ENCODE data around the gene TTC17.

DNA sequence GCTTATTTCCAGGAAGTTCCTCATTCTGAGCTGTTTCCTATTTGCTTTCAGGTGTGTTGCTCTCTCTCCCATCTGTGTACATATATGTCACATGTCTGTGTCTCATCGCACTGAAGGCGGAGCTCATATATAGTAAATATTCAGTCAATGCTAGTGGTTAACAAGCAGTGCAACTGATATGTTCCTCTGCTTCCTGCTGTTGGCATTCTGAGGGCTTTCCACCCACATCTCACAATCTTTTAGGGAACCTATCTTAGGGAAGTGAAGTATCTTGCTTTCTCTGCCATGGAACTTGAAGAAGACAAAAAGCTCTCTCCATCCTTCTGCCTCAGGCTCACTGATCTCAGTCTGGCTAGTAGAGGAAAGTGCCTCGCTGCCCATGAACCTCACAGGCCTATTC, 139.8 kb downstream of the TTC17 start:
- TF ChIP-seq POLR2A (IDR thresholded peaks at IDR 0.05; ENCODE audit: extremely low read depth, insufficient read length) (no peak), MYC (IDR thresholded peaks at IDR 0.05; ENCODE audit: low read depth, low read length) (no peak)
- TF ChIP-seq, protein P1, sequence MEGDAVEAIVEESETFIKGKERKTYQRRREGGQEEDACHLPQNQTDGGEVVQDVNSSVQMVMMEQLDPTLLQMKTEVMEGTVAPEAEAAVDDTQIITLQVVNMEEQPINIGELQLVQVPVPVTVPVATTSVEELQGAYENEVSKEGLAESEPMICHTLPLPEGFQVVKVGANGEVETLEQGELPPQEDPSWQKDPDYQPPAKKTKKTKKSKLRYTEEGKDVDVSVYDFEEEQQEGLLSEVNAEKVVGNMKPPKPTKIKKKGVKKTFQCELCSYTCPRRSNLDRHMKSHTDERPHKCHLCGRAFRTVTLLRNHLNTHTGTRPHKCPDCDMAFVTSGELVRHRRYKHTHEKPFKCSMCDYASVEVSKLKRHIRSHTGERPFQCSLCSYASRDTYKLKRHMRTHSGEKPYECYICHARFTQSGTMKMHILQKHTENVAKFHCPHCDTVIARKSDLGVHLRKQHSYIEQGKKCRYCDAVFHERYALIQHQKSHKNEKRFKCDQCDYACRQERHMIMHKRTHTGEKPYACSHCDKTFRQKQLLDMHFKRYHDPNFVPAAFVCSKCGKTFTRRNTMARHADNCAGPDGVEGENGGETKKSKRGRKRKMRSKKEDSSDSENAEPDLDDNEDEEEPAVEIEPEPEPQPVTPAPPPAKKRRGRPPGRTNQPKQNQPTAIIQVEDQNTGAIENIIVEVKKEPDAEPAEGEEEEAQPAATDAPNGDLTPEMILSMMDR (IDR thresholded peaks at IDR 0.05; ENCODE audit: low read depth, low read length), result no peak
- TF ChIP-seq, protein P2, sequence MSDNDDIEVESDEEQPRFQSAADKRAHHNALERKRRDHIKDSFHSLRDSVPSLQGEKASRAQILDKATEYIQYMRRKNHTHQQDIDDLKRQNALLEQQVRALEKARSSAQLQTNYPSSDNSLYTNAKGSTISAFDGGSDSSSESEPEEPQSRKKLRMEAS (IDR thresholded peaks at IDR 0.05; ENCODE audit: low read depth, low read length), result no peak

Data from NB4 (cell line).